H1 (cell line): ENCODE data around the gene KLHL9. TPM values are rescaled to one million over a fixed set of nuclear protein-coding genes. Genes with fewer than 3 reads are reported as not detected.

ENCODE experiments used
- CTCF ChIA-PET: fragments of 300-600 bp; sonication (Branson Sonifier 250); formaldehyde crosslinking; loops from one replicate; lab custom pipeline; 2021; ENCODE audit not compliant: partially characterized antibody; lab: Charles Lee
- POLR2A ChIA-PET: fragments of 300-600 bp; sonication (Branson Sonifier 250); formaldehyde crosslinking; loops from one replicate; lab custom pipeline; 2021; ENCODE audit warnings: inconsistent platforms; ENCODE audit not compliant: partially characterized antibody; lab: Charles Lee
- DNase-seq, 2 experiments: peaks; one replicate each; pipeline versions ENCODE4 v3.0.0 to v3.0.0-alpha.2; 2010 to 2022; ENCODE audit warnings: low spot score in 2 of 2, low read depth in 1 of 2, mixed read lengths in 1 of 2
- FAIRE-seq: peaks from 2 replicates; lab custom pipeline; 2011; peaks lifted over from hg19 to GRCh38; lab: Jason Lieb, UNC
- H2AFZ ChIP-seq: 2 replicates; pipeline ENCODE4 v1.8.1; 2012; ENCODE audit warnings: low read length, inconsistent platforms
- H2AK5ac ChIP-seq: 2 replicates; pipeline ENCODE4 v1.6.1; 2013; ENCODE audit warnings: low read depth, low read length
- H2BK120ac ChIP-seq: replicated peaks from 2 replicates; pipeline ENCODE3; 2013; ENCODE audit warnings: low read depth, low read length, inconsistent platforms
- H2BK12ac ChIP-seq: 2 replicates; pipeline ENCODE4 v1.6.1; 2013; ENCODE audit warnings: low read depth, low read length
- H2BK15ac ChIP-seq: 2 replicates; pipeline ENCODE4 v1.6.1; 2013; ENCODE audit warnings: low read length
- H2BK20ac ChIP-seq: 2 replicates; pipeline ENCODE4 v1.6.1; 2013; ENCODE audit warnings: low read length
- H2BK5ac ChIP-seq: 2 replicates; pipeline ENCODE4 v1.6.1; 2013; ENCODE audit warnings: low read depth, low read length
- H3K14ac ChIP-seq: 2 replicates; pipeline ENCODE4 v1.6.1; 2013; ENCODE audit warnings: inconsistent platforms; ENCODE audit not compliant: insufficient read length
- H3K18ac ChIP-seq: 2 replicates; pipeline ENCODE4 v1.6.1; 2013; ENCODE audit warnings: low read length; ENCODE audit errors: extremely low read depth
- H3K23ac ChIP-seq: 2 replicates; pipeline ENCODE4 v1.6.1; 2013; ENCODE audit warnings: inconsistent platforms; ENCODE audit not compliant: insufficient read length
- H3K23me2 ChIP-seq: 2 replicates; pipeline ENCODE4 v1.6.1; 2013; ENCODE audit warnings: low read depth, low read length
- H3K27ac ChIP-seq: 2 replicates; pipeline ENCODE4 v1.6.1; 2011; ENCODE audit warnings: low read depth, low read length, inconsistent platforms
- H3K27me3 ChIP-seq, 4 experiments: replicated peaks in 1 of 4; 1 replicate in 1 of 4; 2 replicates in 3 of 4; pipeline versions ENCODE4 v1.6.1 to v1.8.1; 2011 to 2013; ENCODE audit warnings: low read length in 3 of 4, mild to moderate bottlenecking in 3 of 4, inconsistent platforms in 2 of 4, mixed read lengths in 2 of 4, moderate library complexity in 1 of 4; ENCODE audit not compliant: control insufficient read depth in 3 of 4, insufficient read depth in 3 of 4; ENCODE audit errors: extremely low read depth in 1 of 4
- H3K36me3 ChIP-seq, 4 experiments: 2 replicates each; pipeline versions ENCODE4 v1.6.1 to v1.8.1; 2011 to 2013; ENCODE audit warnings: mild to moderate bottlenecking in 4 of 4, low read length in 3 of 4, moderate library complexity in 2 of 4, control low read depth in 1 of 4, inconsistent platforms in 1 of 4; ENCODE audit not compliant: insufficient read depth in 4 of 4, control insufficient read depth in 2 of 4
- H3K4ac ChIP-seq: replicated peaks from 2 replicates; pipeline ENCODE3; 2013; ENCODE audit warnings: low read length, low read depth, mixed read lengths, inconsistent platforms; ENCODE audit not compliant: insufficient read length
- H3K4me1 ChIP-seq, 4 experiments: replicated peaks in 1 of 4; 1 replicate in 1 of 4; 2 replicates in 3 of 4; pipeline versions ENCODE4 v1.6.1 to v1.8.1; 2011 to 2013; ENCODE audit warnings: low read length in 3 of 4, inconsistent platforms in 2 of 4, mixed read lengths in 1 of 4; ENCODE audit not compliant: insufficient read depth in 4 of 4, control insufficient read depth in 3 of 4
- H3K4me2 ChIP-seq, 2 experiments: 2 replicates each; pipeline versions ENCODE4 v1.6.1 to v1.8.1; 2011 to 2013; ENCODE audit warnings: low read depth in 2 of 2, low read length in 2 of 2, control low read depth in 1 of 2, inconsistent platforms in 1 of 2, mild to moderate bottlenecking in 1 of 2; ENCODE audit not compliant: insufficient read depth in 1 of 2
- H3K4me3 ChIP-seq, 4 experiments: fragments of 200-600, 300-600 bp in 1 of 4; sonication (generic), shearing (Covaris generic), sonication (Bioruptor Twin) in 1 of 4; 2 replicates each; pipeline versions ENCODE4 v1.5.1 to v1.8.1; 2011 to 2016; ENCODE audit warnings: low read length in 4 of 4, low read depth in 3 of 4, control low read depth in 2 of 4, inconsistent platforms in 2 of 4, mild to moderate bottlenecking in 2 of 4, mixed read lengths in 1 of 4, moderate library complexity in 1 of 4; ENCODE audit not compliant: insufficient read depth in 2 of 4; ENCODE audit errors: extremely low read depth in 1 of 4
- H3K56ac ChIP-seq: replicated peaks from 2 replicates; pipeline ENCODE3; 2013; ENCODE audit warnings: low read depth, mild to moderate bottlenecking, mixed read lengths, low read length, inconsistent platforms; ENCODE audit not compliant: insufficient read length
- H3K79me1 ChIP-seq: 2 replicates; pipeline ENCODE4 v1.6.1; 2013; ENCODE audit warnings: low read depth, low read length, control low read depth
- H3K79me2 ChIP-seq, 2 experiments: 2 replicates each; pipeline versions ENCODE4 v1.6.1 to v1.8.1; 2012 to 2013; ENCODE audit warnings: low read length in 2 of 2, mild to moderate bottlenecking in 2 of 2, inconsistent platforms in 1 of 2; ENCODE audit not compliant: insufficient read depth in 2 of 2, control insufficient read depth in 1 of 2
- H3K9ac ChIP-seq, 4 experiments: replicated peaks in 1 of 4; 1 replicate in 1 of 4; 2 replicates in 3 of 4; pipeline versions ENCODE4 v1.6.1 to v1.8.1; 2011 to 2013; ENCODE audit warnings: low read depth in 3 of 4, low read length in 3 of 4, control low read depth in 2 of 4, mild to moderate bottlenecking in 2 of 4, moderate library complexity in 2 of 4, inconsistent platforms in 1 of 4; ENCODE audit errors: extremely low read depth in 1 of 4
- H3K9me3 ChIP-seq, 2 experiments: 2 replicates each; pipeline versions ENCODE4 v1.6.1 to v1.8.1; 2012 to 2013; ENCODE audit warnings: mild to moderate bottlenecking in 2 of 2, moderate library complexity in 2 of 2, control low read depth in 1 of 2, inconsistent platforms in 1 of 2, low read depth in 1 of 2, low read length in 1 of 2, mixed read lengths in 1 of 2; ENCODE audit not compliant: insufficient read depth in 2 of 2
- H4K20me1 ChIP-seq, 2 experiments: replicated peaks in 1 of 2; 2 replicates each; pipeline versions ENCODE3 to v1.8.1; 2011 to 2013; ENCODE audit warnings: inconsistent platforms in 2 of 2, low read length in 2 of 2, mild to moderate bottlenecking in 1 of 2; ENCODE audit not compliant: insufficient read depth in 2 of 2, control insufficient read depth in 1 of 2
- H4K5ac ChIP-seq: 2 replicates; pipeline ENCODE4 v1.6.1; 2013; ENCODE audit warnings: low read length, low read depth, mixed read lengths, inconsistent platforms; ENCODE audit not compliant: insufficient read length
- H4K8ac ChIP-seq: 2 replicates; pipeline ENCODE4 v1.8.0; 2013; ENCODE audit warnings: mild to moderate bottlenecking, moderate library complexity, low read length, inconsistent platforms; ENCODE audit not compliant: insufficient read depth; ENCODE audit errors: extremely low read depth
- H4K91ac ChIP-seq: replicated peaks from 2 replicates; pipeline ENCODE3; 2013; ENCODE audit warnings: low read length, mixed read lengths, inconsistent platforms; ENCODE audit not compliant: insufficient read length
- CREB1 ChIP-seq: IDR thresholded peaks from 2 replicates; pipeline ENCODE4 v1.6.1; 2012; ENCODE audit warnings: inconsistent platforms
- CTBP2 ChIP-seq: IDR thresholded peaks from 2 replicates; pipeline ENCODE4 v1.7.0; 2011; ENCODE audit warnings: borderline replicate concordance, mild to moderate bottlenecking, moderate library complexity, mixed read lengths, low read length; ENCODE audit not compliant: insufficient read depth, insufficient read length
- RAD21 ChIP-seq, 2 experiments: IDR thresholded peaks in 1 of 2; conservative IDR thresholded peaks in 1 of 2; 2 replicates each; pipeline ENCODE4 v1.6.1; 2011; ENCODE audit warnings: low read depth in 2 of 2, low read length in 2 of 2, improper control_type of control experiment in 1 of 2, inconsistent platforms in 1 of 2, mild to moderate bottlenecking in 1 of 2, moderate library complexity in 1 of 2
- SIN3A ChIP-seq, 2 experiments: IDR thresholded peaks in 1 of 2; conservative IDR thresholded peaks in 1 of 2; 2 replicates each; pipeline ENCODE4 v1.6.1; 2011 to 2012; ENCODE audit warnings: low read length in 2 of 2, improper control_type of control experiment in 1 of 2, low read depth in 1 of 2, mild to moderate bottlenecking in 1 of 2
- WGBS, 2 experiments: shearing (Covaris generic) in 1 of 2; methylation state at CpG; one replicate each; pipeline versions ENCODE4 v1.1.6 to v1.1.7; 2013 to 2015; ENCODE audit warnings: low lambda C conversion rate in 2 of 2, mixed read lengths in 2 of 2, inconsistent platforms in 1 of 2, low coverage in 1 of 2, missing lambda C conversion rate in 1 of 2; ENCODE audit not compliant: insufficient replicate concordance in 2 of 2, insufficient coverage in 1 of 2, insufficient read length in 1 of 2; ENCODE audit errors: extremely low coverage in 1 of 2, missing lambda C conversion rate in 1 of 2; 5-methylcytosine and 5-hydroxymethylcytosine counted together
- polyA plus RNA-seq, 7 experiments: library from polyadenylated mRNA; depleted of rRNA in 3 of 7; stranded (reverse) in 5 of 7; unstranded in 2 of 7; fragments of >200 nt in 5 of 7; fragments of 200-250 nt in 2 of 7; gene quantifications; 1 replicate in 5 of 7; 2 replicates in 1 of 7; 4 replicates in 1 of 7; pipeline versions ENCODE4 v1.2.1 to v1.2.3, GENCODE V29; 2011 to 2013; ENCODE audit warnings: missing spikeins in 2 of 7, mixed read lengths in 2 of 7
- total RNA-seq: library from RNA; stranded (reverse); fragmentation: NEBNext Ultra II Directional; extraction: Animal tissue kit (Norgen Biotek cat#: 25700); gene quantifications from 2 replicates; pipeline ENCODE4 v1.2.1, GENCODE V29; 2021

Gene KLHL9
- total and polyA plus RNA-seq, 2 of the 8 experiments (the other 6 are each of a cell fraction or from before 2014, with no cell fraction given): 4.9 to 15.7 TPM

DNA sequence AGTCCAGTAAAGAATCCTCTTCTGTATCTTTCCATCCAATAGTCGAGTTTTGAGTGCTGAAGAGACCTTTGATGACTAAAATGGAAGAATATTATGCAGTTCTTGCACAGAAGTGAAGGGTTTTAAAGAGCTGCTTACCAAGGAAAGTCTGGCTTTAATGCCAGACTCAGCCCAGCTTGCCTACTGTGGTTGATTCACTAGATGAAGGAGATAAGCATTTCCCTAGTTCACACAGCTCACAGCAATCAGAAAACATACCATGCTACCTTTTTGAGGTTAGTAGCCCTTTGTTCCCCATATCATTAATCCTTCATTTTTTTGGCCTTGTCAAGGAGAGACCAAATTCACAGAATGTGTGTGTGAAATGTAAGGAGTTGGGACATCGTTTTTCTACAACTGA lies 45.4 kb downstream of the KLHL9 start:
- H3K4me1 ChIP-seq: no peaks in the 10 kb centered on the region
- no peaks in the 10 kb centered on the region for H3K9me3 ChIP-seq
- H3K4me2 ChIP-seq: no peak overlapping the region
- H2BK15ac ChIP-seq: no peak overlapping the region
- no peaks in the 10 kb centered on the region for H4K20me1 ChIP-seq
- no peak overlapping the region for H2BK20ac ChIP-seq
- H4K8ac ChIP-seq: no peak overlapping the region
- no peak overlapping the region for H2BK5ac ChIP-seq
- no peak overlapping the region for H2AK5ac ChIP-seq
- no peak overlapping the region for H3K4me3 ChIP-seq
- H3K36me3 ChIP-seq: no peaks in the 10 kb centered on the region
- POLR2A ChIA-PET: no interaction called here
- H3K79me1 ChIP-seq: no peaks in the 10 kb centered on the region
- no peak for FAIRE-seq
- no peak overlapping the region for H3K56ac ChIP-seq
- H3K23me2 ChIP-seq: no peaks in the 10 kb centered on the region
- H4K5ac ChIP-seq: no peak overlapping the region
- no peak overlapping the region for H3K14ac ChIP-seq
- H3K23ac ChIP-seq: no peak overlapping the region
- H2AFZ ChIP-seq: no peak overlapping the region
- H2BK12ac ChIP-seq: no peak overlapping the region
- no peak overlapping the region for H4K91ac ChIP-seq
- DNase-seq: no peak
- H3K18ac ChIP-seq: no peak overlapping the region
- H3K9ac ChIP-seq: no peak overlapping the region
- CTCF ChIA-PET: interaction anchor here (0.7 to 1.6 kb wide), 4 partner anchors 37 to 107 kb away, joined by 3 to 5 read pairs (median 4); no protein-coding TSS in a partner anchor
- no peak overlapping the region for H2BK120ac ChIP-seq
- H3K79me2 ChIP-seq: no peaks in the 10 kb centered on the region
- H3K27ac ChIP-seq: no peak overlapping the region
- WGBS, 2 experiments: 53% methylated on average over 2 of the region's 2 CpGs; no CpG with 5 or more reads in 1 of the 2 experiments
- H3K27me3 ChIP-seq: no peaks in the 10 kb centered on the region
- no peak overlapping the region for H3K4ac ChIP-seq
- no peak for TF ChIP-seq SIN3A (conservative IDR thresholded peaks at IDR 0.05 in 1 of 2, IDR thresholded peaks at IDR 0.05 in 1 of 2; ENCODE audit: low read depth in 1 of 2, low read length in 2 of 2)
- no peak for TF ChIP-seq CREB1
- no peak for TF ChIP-seq RAD21 (IDR thresholded peaks at IDR 0.05 in 1 of 2, conservative IDR thresholded peaks at IDR 0.05 in 1 of 2; ENCODE audit: low read depth in 2 of 2, low read length in 2 of 2)
- TF ChIP-seq CTBP2: no peak
